ENCODE data around the gene SGIP1.
"Not testable (repeated sequence)": the region's sequence is repeated elsewhere in the genome, so short reads cannot be mapped to it uniquely, and the experiment has no call there.

SGIP1 gene

GRCh38 chr1:66556161-66556611 lies 22.2 kb downstream of the SGIP1 start:
- peak; percentile 38 for DNase-seq

- DNase-seq: no peak
Observed at GRCh38 chr1:66557157-66557556, 23.2 kb downstream of the SGIP1 start.

DNA sequence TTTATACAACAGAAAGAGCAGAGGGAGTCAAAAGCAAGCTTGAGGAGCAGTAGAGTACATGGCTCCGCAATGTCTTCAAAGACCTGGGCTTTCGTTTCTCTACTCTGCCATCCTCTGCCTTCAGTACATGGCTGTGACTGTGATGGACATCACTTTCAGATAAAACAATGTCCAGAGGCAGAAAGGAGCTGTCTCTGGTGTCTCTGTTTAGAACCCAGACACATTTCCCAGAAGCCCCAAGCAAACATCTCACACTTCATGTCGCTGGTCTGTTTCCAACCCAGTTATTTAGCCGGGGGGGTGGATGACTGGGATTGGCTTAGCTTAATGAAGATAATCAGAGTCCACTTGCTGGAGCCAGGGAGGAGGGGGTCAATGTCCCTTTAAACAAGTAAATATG lies 25.6 kb downstream of the SGIP1 start:
- DNase-seq: no peak

- DNase-seq: no peak
Observed at GRCh38 chr1:66562561-66562960, 28.6 kb downstream of the SGIP1 start.

DNA sequence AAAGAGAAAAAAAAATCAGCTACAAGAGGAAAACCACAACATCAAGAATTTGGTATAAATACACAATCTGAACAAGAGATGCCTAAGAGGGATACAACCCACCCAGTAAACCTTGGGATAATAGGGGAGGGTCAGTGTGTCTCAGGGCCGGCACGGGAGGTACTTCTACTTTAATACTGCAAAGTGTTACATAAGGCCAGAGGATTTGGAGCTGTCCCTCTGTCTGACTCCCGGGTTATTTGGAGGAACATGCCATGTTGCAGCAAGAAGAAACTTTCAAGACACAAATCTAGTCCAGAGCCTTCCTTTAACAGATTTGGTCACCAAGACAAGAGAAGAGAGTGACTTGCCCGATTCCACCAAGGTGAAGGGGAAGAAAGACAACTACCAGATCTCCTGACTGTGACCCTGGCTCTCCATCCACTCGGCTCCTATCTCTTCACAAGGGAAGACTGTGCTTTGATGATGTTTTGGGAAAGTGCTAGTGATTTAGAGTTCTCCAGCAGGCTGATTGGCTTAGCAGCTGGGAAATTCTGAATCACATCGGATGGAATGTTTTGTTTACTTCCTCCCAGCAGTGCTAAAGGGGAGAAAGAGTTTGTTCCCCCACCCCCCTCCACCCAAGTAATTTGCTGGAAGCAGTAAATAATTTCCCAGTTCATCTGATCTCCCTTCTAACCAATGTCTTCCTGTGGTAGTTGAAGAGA lies 29.3 kb downstream of the SGIP1 start:
- no peak for DNase-seq

GRCh38 chr1:66563941-66564630 lies 30.1 kb downstream of the SGIP1 start:
- DNase-seq: no peak

- no peak for DNase-seq
Observed at GRCh38 chr1:66570196-66570595, 36.2 kb downstream of the SGIP1 start.

GRCh38 chr1:66571789-66572188 lies 37.8 kb downstream of the SGIP1 start:
- DNase-seq: no peak

DNA sequence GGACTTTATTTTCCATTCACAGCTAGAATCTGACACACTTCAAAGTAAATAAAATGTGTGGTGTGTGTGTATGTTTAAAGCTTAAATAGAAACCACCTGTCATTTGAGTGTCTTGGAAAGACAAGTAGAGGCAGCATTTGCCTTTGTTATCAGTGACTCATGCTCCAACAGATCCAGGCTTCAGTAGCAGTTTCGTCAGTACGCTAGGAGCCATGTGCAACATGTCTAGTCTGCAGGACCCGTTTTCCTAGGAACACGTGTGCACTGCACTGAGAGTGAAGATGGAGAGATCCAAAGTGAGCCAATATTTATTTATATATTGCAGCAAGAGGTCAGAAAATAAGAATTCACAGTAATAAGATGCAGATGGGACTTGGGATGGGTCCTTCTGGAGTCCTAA lies 41.8 kb downstream of the SGIP1 start:
- DNase-seq: peak; percentile 12

DNA sequence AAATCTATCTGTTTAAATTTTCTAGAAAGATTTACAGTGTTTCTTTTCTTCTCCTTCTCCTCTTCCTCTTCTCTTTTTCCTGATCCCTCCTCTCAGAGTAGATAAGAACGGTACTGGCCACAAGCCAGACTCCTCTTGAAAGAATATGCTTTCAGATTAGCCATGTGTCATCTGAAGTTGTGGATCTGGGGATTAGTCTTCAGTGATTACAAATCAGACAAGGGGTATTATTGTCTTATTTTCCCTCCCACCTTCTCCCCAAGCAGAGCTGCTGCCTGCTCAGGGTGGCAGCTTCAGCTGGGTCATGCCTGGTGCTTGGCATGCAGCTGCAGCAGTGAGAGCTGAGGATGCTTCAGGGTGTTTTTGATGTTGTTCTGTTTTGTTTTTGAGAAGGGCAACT lies 42.7 kb downstream of the SGIP1 start:
- DNase-seq: peak; percentile 35

DNA sequence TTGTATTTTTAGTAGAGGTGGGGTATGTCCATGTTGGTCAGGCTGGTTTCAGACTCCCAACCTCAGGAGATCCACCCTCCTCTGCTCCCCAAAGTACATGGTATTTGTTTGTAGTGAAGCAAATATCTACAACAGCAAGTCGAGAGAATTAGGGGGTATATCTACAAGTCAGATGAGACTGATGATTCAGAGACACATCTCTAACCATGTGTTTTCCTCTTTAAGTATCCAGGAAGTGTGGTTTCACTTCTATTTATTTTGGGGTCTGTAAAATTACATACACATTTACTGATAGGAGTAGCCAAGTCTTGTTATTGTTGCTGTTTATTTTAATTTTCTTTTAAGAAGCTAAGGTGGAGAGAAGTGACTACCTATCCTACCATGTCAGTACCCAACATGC lies 44.9 kb downstream of the SGIP1 start:
- no peak for DNase-seq

DNA sequence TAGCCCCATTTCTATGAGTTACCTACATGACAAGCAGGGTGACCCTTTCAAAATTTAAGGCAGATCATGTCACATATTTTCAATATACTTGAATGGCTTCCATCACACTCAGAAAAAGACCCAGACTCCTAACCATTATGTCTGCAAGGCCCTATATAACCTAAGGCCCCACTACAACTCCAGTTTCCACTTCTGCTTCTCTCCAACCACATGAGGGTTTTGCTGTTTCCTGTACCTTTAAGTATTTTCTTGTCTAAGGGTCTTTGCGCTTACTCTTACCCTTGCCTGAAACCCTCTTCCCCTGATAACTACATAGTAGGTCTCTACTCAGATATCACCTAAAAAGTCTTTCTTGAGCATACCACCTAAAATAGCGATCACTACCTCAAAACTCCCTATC lies 46.1 kb downstream of the SGIP1 start:
- no peak for DNase-seq

DNA sequence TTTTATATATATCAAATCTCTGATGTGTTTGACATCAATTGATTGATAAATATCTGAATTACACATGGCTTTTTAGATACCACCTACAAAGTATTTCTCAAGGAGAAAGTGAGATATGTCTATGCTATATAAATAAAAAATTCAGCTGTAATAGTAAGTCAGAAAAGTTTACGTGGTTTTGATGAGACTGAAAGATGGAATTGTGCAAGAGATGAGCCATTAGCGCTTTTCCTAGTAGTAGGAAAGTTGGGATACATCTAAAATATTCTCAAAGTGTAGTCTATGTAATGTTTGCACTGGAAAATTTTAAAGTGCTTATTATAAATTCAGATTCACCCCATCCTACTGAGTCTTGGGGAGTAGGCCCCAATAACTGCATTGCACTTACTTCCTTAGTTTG lies 49.1 kb downstream of the SGIP1 start:
- no peak for DNase-seq

DNA sequence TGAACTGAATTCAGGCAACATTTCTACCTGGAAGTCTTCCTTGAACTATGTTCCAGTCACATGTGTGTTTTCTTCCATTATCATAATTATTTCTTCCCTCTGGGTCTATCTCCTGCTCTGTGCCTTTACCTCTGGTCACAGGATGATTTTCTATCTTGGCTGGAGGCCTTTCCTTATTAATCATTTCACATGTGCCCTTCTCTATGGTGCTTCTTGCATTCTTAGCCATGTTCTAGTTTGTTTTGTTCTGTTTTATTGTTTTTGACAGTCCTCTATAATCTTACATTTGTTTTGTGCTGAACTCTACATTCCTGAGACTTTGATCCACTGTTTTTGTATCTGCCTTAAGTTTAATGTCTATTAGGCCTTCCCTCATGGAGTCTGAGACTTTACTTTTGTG lies 51.0 kb downstream of the SGIP1 start:
- DNase-seq: no peak

DNA sequence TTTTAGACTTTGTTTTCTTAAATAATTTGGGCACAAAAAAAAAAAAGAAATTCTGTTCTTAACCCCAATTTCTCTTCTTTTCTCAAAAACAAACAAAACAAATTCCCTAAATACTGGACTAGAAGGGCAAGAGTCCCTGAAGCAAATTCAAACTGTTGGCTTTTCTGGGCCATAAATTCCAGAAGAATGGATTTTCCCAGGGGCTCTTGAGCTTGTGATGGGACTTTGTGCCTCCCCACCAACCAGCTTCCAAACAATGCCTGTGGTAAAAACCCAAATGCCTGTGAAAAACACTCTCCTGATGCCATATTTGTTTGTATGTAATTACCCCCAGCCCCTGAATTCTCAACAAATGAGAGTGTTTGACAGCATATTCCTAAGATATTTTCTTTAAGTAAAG lies 55.4 kb downstream of the SGIP1 start:
- no peak for DNase-seq

GRCh38 chr1:66592106-66592507 lies 58.2 kb downstream of the SGIP1 start:
- not testable (repeated sequence) for DNase-seq

GRCh38 chr1:66596191-66596590 lies 62.2 kb downstream of the SGIP1 start:
- DNase-seq: no peak

DNA sequence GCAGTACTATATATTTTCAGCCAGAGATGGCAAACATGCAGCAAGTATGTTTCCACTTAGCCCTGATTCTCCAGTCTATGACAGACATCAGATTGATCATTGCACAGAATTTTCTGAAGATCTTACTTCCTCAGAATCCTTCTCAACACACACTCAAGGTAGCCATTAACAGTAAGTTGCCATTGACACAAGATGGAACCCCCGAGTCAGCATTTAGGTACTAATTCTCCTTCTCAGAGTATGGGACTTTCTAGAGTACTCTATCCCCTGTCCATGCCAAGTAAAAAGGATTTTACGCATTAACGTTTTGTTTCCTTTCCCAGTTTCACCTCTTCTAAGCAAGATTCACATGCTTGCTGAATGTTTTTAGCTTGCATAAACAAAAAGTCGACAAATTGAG lies 63.5 kb downstream of the SGIP1 start:
- no peak for DNase-seq

- DNase-seq: no peak
Observed at GRCh38 chr1:66598670-66599069, 64.7 kb downstream of the SGIP1 start.

DNA sequence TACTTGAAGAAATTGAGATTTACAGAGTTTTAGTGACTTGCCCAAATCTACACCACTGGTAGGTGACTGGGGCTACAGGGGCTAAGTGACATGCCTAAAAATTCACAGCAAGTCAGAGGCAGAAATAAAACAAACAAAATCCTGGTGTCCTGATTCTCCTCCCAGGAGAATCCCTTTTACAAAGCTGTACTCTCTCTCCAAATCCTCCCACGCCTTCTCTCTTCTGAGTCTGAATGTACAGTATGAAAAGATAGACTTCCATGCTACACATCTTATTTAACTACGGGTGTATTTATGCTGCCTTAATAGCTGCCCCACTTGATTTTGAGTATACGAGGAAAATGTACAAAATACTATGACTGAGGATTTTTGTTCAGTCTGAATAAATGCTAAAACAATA lies 65.4 kb downstream of the SGIP1 start:
- no peak for DNase-seq

DNA sequence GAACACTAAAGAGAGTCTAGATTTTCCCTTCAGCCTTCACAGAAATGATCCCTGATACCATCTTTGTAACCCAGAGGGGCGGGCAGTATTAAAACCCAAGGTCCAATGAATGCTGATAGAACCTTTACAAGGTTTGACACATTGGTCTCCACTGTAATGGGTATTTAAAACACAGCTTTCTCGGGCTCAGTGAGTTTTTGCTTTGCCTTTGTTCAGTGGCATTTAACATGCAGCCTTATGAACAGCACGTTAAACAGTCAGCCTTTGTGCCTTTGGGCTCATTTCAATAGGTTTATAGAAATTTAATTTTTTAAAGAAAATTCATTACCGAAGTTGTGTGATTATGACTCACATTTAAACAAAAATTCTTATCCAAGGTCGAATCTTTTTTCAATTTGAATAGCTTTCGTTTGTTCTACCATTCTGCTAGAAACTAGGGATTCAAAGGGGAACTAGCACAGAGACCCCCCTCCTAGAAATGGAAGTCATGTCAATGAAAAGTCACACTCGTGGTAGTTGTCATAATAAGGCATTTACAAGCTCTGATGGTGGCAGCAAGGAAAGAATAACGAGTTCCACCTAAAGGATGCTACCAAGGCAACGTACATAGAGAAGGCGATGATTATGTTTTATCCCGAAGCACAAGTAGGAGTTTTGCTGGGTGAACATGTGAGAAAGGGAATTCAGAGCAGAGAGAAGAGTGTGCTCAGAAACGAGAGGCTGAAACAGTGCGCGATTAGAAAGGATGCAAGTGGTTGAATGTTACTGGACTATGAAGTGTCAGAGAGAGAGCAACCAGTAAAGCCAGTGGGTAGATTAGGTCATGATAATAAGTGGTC lies 66.2 kb downstream of the SGIP1 start:
- DNase-seq: no peak

DNA sequence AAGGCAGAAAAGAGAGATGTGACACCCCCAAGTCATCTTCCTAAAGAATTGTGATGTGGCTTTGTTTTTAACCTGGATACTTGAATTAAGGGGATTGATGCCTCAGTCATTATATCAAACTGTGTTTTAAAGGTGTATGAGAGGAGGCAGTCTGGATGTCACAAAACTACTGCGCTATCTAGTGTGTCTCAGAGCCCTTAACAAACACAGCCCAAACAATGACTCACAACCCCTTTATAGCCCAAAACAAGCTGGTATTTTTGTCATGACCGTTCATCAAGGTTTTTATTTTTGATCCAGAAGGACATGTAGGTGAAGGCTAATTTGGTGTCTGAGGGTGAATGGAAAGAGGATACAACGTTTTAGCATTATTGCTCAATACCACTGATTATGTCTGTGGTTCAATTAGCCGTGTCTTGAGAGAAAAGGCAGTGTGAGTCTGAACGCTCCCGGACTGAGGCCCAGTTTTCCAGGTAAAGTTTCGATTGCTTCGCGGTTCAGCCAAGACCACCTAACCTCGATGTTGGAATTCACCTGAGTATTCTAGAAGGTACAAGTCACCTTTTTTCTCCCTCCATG lies 71.6 kb downstream of the SGIP1 start:
- no peak for DNase-seq

DNA sequence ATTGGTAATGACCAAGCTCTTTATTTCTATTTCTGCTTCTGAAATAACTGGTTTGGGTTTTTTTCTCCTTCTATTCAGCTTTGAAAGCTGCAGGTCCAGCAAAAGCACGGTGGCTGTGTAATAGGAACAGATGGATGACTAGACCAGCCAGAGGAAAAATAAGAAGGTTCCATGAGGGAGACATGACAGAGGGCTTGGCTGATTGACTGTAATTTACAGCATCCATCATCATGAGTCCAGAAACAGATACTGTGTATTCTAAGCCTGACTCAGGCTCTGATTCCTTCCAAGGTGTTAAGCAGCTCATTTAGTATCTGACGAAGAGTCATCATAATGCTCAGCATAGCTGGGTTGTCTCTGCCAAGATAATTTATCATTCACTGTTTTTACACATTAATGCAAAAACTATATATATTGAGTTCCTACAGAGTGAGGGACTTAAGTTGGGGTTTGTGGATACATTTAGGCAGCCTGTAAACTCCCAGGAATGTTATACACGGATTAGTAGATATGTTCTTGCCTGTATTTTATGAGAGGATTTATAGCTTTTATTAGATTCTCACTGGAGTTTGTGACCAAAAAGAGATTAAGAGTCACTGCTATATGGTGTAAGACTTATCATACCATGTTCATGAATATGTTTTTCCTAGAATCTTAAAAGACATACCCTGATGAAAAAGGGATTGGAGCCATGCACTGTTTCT lies 72.6 kb downstream of the SGIP1 start:
- DNase-seq: no peak
